Neural progenitor cell (in vitro differentiated cells): Measurements from ENCODE around the gene PYCARD.

Experiments
- EZH2 ChIP-seq: fragments of 200-600 bp; sonication (generic); IDR thresholded peaks from 2 replicates; pipeline ENCODE4 v1.6.1; 2017; ENCODE audit warnings: antibody characterized with exemption, mild to moderate bottlenecking, moderate library complexity
- EZH2phosphoT487 ChIP-seq: fragments of 200-600 bp; sonication (generic); IDR thresholded peaks from 2 replicates; pipeline ENCODE4 v1.6.1; 2017; ENCODE audit warnings: antibody characterized with exemption
- TF ChIP-seq, protein P1 (sequence below): fragments of 200-600 bp; sonication (generic); IDR thresholded peaks from 2 replicates; pipeline ENCODE4 v1.5.1; 2017; ENCODE audit warnings: antibody characterized with exemption, mild to moderate bottlenecking

- TF ChIP-seq, protein P1, sequence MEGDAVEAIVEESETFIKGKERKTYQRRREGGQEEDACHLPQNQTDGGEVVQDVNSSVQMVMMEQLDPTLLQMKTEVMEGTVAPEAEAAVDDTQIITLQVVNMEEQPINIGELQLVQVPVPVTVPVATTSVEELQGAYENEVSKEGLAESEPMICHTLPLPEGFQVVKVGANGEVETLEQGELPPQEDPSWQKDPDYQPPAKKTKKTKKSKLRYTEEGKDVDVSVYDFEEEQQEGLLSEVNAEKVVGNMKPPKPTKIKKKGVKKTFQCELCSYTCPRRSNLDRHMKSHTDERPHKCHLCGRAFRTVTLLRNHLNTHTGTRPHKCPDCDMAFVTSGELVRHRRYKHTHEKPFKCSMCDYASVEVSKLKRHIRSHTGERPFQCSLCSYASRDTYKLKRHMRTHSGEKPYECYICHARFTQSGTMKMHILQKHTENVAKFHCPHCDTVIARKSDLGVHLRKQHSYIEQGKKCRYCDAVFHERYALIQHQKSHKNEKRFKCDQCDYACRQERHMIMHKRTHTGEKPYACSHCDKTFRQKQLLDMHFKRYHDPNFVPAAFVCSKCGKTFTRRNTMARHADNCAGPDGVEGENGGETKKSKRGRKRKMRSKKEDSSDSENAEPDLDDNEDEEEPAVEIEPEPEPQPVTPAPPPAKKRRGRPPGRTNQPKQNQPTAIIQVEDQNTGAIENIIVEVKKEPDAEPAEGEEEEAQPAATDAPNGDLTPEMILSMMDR = no peak
- TF ChIP-seq EZH2 (no peak), EZH2phosphoT487 (no peak)
Measured at GRCh38 chr16:31217136-31217530, 14.6 kb upstream of the PYCARD start.
